DOHH2 (cell line): Measurements from ENCODE around the gene ADM5.

Experiments
- H3F3A ChIP-seq: fragments of 200-600 bp; sonication (generic), shearing (Covaris generic); 2 replicates; pipeline ENCODE4 v1.6.0; 2016; ENCODE audit warnings: antibody characterized with exemption, mild to moderate bottlenecking; ENCODE audit not compliant: control insufficient read depth, insufficient read depth
- H3K27ac ChIP-seq: fragments of 200-600 bp; sonication (generic); 2 replicates; pipeline ENCODE4 v1.5.1; 2014; ENCODE audit warnings: low read depth, mild to moderate bottlenecking, low read length, moderate library complexity
- H3K27me3 ChIP-seq: fragments of 200-600 bp; sonication (generic); 2 replicates; pipeline ENCODE4 v1.6.1; 2014; ENCODE audit warnings: mild to moderate bottlenecking, low read length, mixed read lengths; ENCODE audit not compliant: control insufficient read depth
- H3K36me3 ChIP-seq: fragments of 200-600 bp; sonication (generic); 2 replicates; pipeline ENCODE4 v1.6.1; 2014; ENCODE audit warnings: mild to moderate bottlenecking, low read length, moderate library complexity, mixed read lengths; ENCODE audit not compliant: control insufficient read depth
- H3K4me1 ChIP-seq: fragments of 200-600 bp; sonication (generic); 2 replicates; pipeline ENCODE4 v1.6.1; 2014; ENCODE audit warnings: mild to moderate bottlenecking, low read length, mixed read lengths; ENCODE audit not compliant: control insufficient read depth
- H3K4me2 ChIP-seq: fragments of 200-600 bp; sonication (generic); 2 replicates; pipeline ENCODE4 v1.6.0; 2014; ENCODE audit warnings: mild to moderate bottlenecking, low read length, moderate library complexity
- H3K4me3 ChIP-seq: fragments of 200-600 bp; sonication (generic); 2 replicates; pipeline ENCODE4 v1.5.1; 2014; ENCODE audit warnings: mild to moderate bottlenecking, low read length, mixed read lengths
- H3K79me2 ChIP-seq: fragments of 200-600 bp; sonication (generic); 2 replicates; pipeline ENCODE4 v1.6.1; 2014; ENCODE audit warnings: mild to moderate bottlenecking, low read length, mixed read lengths; ENCODE audit not compliant: control insufficient read depth
- H3K9me2 ChIP-seq: fragments of 200-600 bp; sonication (generic); replicated peaks from 2 replicates; pipeline ENCODE4 v1.6.1; 2014; ENCODE audit warnings: mild to moderate bottlenecking, low read length, mixed read lengths; ENCODE audit not compliant: control insufficient read depth
- H3K9me3 ChIP-seq: fragments of 200-600 bp; sonication (generic); 2 replicates; pipeline ENCODE4 v1.6.1; 2014; ENCODE audit warnings: antibody characterized with exemption, low read length, mixed read lengths; ENCODE audit not compliant: control insufficient read depth, insufficient read depth
- H4K20me1 ChIP-seq: fragments of 200-600 bp; sonication (generic); 2 replicates; pipeline ENCODE4 v1.6.0; 2014; ENCODE audit warnings: low read depth, mild to moderate bottlenecking, antibody characterized with exemption, low read length, moderate library complexity; ENCODE audit not compliant: control insufficient read depth, insufficient read depth
- CTCF ChIP-seq: fragments of 200-600 bp; sonication (generic); IDR thresholded peaks from one replicate; pipeline ENCODE4 v1.5.1; 2014; ENCODE audit warnings: antibody characterized with exemption, mild to moderate bottlenecking, low read depth, low read length; ENCODE audit not compliant: poor library complexity, severe bottlenecking
- EZH2phosphoT487 ChIP-seq: fragments of 200-600 bp; sonication (generic); IDR thresholded peaks from 2 replicates; pipeline ENCODE4 v1.6.1; 2017; ENCODE audit warnings: borderline replicate concordance, mild to moderate bottlenecking, antibody characterized with exemption, low read length, moderate library complexity, mixed read lengths

The ADM5 gene

GRCh38 chr19:49683814-49684250 lies 5.6 kb upstream of the ADM5 start:
- Histone ChIP-seq H3K4me3 (no peak overlapping the region), H3K27me3 (no peaks in the 10 kb centered on the region), H3K9me2 (no peaks in the 10 kb centered on the region), H3K36me3 (peaks cover 89% of the 10 kb centered on the region), H4K20me1 (peaks cover 23% of the 10 kb centered on the region), H3F3A (peaks cover 6% of the 10 kb centered on the region; the same call in 1 of the 2 replicates), H3K79me2 (peaks cover 45% of the 10 kb centered on the region), H3K4me1 (peaks cover 24% of the 10 kb centered on the region), H3K9me3 (no peaks in the 10 kb centered on the region), H3K4me2 (no peak overlapping the region), H3K27ac (no peak overlapping the region)
- TF ChIP-seq CTCF = no peak
- no peak for TF ChIP-seq EZH2phosphoT487

DNA sequence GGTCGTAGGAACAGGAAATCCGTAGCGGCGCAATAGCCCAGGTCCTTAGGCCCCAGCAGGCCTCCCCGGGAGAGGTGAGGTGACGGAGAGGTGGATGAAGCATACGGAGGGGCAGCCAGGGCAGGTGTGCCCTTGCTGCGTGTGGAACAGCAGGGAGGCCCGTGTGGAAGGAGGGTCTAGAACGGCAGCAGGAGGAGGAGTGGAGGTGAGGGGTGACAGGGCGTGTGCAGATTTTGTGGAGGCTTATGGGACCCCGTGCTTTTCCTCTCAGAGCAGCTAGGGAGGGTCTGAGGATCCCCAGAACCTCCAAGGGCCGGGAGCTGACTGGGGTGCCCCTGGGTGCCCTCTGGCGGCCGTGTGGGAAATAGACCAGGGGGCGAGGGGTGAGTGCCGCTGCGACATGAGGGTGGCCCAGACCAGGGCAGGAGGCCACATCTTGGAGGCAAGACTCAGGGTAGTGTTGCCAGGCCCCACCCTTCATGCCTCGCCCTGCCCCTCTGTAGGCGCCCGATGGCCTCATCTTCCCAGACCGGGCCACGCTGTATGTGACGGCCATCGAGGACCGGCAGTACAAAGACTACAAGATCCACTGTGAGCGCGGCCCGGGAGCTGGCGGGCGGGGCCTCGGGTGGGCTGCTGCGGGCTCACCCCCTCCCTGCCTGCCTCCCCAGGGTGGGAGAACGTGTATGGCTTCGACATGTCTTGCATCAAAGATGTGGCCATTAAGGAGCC lies 5.0 kb upstream of the ADM5 start:
- H4K20me1 ChIP-seq = peaks cover 18% of the 10 kb centered on the region; the same call in 1 of the 2 replicates

DNA sequence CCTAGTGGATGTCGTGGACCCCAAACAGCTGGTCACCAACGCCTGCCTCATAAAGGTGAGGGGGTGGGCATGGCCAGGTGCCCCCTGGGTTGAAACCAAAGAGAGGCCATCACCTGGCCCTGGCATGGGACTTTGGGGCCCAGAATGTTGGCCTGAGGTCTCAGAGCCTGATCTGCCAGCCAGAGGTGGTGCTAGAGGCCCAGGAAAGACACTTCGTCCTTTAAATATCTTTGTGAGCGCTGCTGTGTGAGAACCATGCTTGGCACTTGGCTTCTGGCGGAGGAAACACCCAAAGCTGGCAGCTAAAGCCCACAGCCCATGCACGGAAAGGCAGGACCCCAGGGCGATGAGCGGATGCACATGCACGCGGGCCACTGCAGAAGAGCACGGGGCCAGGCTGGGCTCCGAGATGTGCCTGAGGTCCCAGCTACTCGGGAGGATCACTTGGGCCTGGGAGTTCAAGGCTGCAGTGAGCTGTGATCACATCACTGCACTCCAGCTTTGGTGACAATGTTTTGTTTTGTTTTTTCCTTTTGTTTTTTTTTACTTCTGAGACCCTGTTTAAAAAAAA lies 4.3 kb upstream of the ADM5 start:
- Histone ChIP-seq H3K27ac (no peak overlapping the region), H3K4me1 (peaks cover 12% of the 10 kb centered on the region), H4K20me1 (peaks cover 15% of the 10 kb centered on the region; the same call in 1 of the 2 replicates), H3K9me3 (no peaks in the 10 kb centered on the region), H3K79me2 (peaks cover 33% of the 10 kb centered on the region), H3K4me2 (no peak overlapping the region), H3K4me3 (no peak overlapping the region), H3K27me3 (no peaks in the 10 kb centered on the region), H3K9me2 (no peaks in the 10 kb centered on the region), H3K36me3 (peaks cover 92% of the 10 kb centered on the region), H3F3A (peaks cover 5% of the 10 kb centered on the region; the same call in 1 of the 2 replicates)
- TF ChIP-seq EZH2phosphoT487 (no peak), CTCF (no peak)

More for the DNA sequence above, 5.0 kb upstream of the ADM5 start:
- peak; percentile 75 for TF ChIP-seq CTCF
- no peak for TF ChIP-seq EZH2phosphoT487
- H3K9me2 ChIP-seq = no peaks in the 10 kb centered on the region
- no peak overlapping the region for H3K4me2 ChIP-seq
- no peak overlapping the region for H3K4me3 ChIP-seq
- H3K79me2 ChIP-seq = peaks cover 40% of the 10 kb centered on the region
- no peak overlapping the region for H3K27ac ChIP-seq
- no peaks in the 10 kb centered on the region for H3K9me3 ChIP-seq
- peaks cover 19% of the 10 kb centered on the region for H3K4me1 ChIP-seq
- peaks cover 91% of the 10 kb centered on the region for H3K36me3 ChIP-seq
- H3F3A ChIP-seq = peaks cover 6% of the 10 kb centered on the region; the same call in 1 of the 2 replicates
- H3K27me3 ChIP-seq = no peaks in the 10 kb centered on the region
